HG03039 (cell line): ENCODE measurements around the gene IFT43.

Experiments
- ATAC-seq: cut with Tn5 transposase; IDR thresholded peaks from one replicate; pipeline ENCODE4 v1.9.1; 2021; ENCODE audit warnings: mild to moderate bottlenecking, moderate library complexity; ENCODE audit not compliant: unreplicated experiment

Gene IFT43

GRCh38 chr14:76067536-76067935 lies 82.0 kb downstream of the IFT43 start:
- ATAC-seq = no peak

DNA sequence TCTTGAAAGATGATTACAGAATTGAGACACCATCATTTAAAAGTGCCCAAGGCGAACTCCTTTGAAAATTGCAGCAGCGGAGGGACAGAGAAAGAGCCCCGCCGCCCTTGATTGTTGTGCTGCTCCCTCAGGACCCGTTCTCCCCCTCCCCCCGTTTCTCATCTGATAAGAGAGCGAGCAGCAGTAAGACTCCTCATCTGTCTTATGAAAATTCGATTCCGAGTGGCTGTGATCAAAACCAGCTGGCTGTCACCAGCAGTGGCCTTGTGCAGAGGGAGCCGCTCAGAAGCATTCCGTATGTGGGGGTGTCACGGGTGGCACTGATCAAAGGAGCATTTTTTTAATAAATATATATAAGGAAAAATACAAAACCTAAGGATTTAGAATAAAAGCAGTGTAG lies 88.2 kb downstream of the IFT43 start:
- ATAC-seq = no peak

- ATAC-seq = no peak
Measured at GRCh38 chr14:76077340-76077739, 91.8 kb downstream of the IFT43 start.

DNA sequence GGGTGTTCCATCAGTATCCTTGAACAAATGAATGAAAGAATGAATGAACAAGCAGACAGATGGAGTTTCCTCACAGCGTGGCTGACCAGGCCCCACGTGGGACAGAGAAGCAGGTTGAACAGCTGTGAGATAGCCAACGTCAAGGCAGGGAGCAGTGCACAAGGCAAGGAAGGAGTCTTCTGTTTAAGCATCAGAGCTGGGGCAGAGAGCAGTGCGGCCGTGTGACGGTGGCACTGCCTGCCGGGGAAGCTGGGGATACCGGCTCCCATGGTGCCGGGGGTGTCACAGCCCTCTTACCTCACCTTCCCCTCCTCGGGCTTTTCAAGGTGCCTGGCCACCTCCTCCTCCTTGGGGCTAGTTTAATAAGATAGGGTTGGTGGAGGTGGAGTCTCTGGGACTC lies 92.9 kb downstream of the IFT43 start:
- no peak for ATAC-seq

DNA sequence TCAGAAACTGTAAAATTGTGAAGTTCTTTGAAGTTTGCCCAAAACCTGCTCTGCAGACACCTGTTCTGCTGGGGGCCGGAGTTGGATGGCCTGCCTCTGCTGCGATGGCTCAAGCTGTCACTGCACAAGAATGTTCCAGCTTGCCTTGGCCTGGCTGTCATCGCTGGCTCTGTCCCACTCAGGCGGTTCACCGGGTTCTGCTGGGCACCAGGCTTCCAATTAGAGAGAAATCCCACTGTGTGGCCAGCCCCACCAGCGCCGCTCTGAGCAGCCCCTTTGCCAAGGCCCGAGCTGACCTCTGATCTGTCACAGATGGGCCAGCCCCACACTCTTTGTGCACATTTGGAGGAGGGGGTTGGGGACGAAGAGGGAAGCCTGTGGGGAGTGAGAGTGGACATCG lies 94.5 kb downstream of the IFT43 start:
- no peak for ATAC-seq

DNA sequence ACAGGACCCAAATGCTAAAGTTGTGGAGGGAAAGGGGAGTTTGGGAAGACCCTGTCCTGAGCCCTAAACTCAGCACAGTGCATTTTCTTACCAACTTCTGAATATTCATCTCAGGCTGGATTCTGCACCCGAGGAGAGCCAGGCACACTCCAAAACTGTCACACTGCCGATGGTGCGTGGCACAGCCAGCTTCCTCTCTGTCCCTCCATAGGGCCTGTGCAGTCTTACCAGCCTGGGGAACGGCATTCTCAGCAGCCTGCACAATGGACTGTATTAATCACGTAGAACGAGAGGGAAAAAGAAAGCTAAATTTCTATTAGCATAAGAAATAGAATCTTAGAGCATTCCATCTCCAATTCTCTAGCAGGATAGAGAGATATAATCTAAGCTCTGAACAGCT lies 94.9 kb downstream of the IFT43 start:
- no peak for ATAC-seq

- ATAC-seq = no peak
Measured at GRCh38 chr14:76081642-76082041, 96.1 kb downstream of the IFT43 start.

GRCh38 chr14:76083796-76084765 lies 98.5 kb downstream of the IFT43 start:
- no peak for ATAC-seq

GRCh38 chr14:76085358-76085757 lies 99.8 kb downstream of the IFT43 start:
- ATAC-seq = no peak

GRCh38 chr14:76086636-76087035 lies 101.1 kb downstream of the IFT43 start:
- no peak for ATAC-seq

GRCh38 chr14:76088326-76088725 lies 102.8 kb downstream of the IFT43 start:
- ATAC-seq = no peak

- ATAC-seq = no peak
Measured at GRCh38 chr14:76088771-76089571, 103.4 kb downstream of the IFT43 start.

DNA sequence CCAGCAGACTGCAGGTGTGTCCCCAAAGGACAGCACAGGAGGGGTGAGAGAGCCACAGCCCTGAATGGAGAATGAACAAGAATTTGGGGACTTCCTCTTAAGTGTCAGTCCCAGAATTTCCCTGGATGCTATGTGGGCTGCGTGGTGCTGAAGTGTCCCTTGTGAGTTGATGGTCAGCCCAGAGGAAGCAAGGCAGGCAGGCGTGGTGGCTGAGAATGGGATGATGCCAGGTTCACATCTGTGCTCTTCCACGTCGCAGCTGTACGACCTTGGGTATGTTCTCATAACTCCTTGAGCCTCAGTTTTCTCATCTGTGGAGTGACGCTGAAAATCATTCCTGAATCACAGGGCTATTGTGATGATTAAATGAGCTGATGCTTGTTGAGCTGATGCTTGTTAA lies 104.0 kb downstream of the IFT43 start:
- no peak for ATAC-seq

DNA sequence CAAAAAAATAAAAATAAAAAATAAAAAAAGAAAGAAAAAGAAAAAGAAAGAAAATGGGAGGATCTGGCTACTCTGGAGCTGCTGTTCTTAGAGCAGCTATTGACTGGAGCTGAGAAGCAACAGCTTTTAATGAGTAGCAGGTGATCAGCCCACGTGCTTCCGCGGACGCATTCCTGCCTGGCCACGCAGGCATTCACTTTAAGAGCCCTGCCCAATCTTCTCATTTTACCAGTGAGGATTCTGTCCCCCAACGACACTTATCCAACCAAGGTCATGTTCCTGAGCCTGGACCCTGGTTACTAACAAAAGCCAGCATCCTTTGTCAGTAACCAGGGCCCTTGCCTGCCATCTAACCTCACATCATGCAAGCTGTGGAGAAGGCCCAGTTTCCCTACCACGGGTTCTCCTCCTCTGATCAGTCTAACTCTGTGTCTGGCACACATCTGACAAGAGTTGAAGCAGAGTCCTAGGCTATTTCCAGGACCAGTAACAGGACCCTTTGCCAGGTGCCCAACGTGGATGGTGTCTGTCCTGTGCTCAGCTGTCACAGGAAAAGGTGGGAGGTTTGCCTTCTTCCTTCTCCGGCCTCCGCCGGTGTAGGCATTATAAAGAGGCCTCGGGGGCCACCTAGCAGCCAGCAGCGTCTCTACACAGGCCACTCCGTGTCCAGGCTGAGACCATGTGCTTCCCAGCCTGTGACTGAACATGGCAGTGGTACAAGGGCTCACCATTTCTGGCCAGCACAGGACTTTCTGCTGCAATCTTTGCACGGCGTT lies 105.2 kb downstream of the IFT43 start:
- ATAC-seq = no peak

- no peak for ATAC-seq
Measured at GRCh38 chr14:76093077-76093476, 107.5 kb downstream of the IFT43 start.

DNA sequence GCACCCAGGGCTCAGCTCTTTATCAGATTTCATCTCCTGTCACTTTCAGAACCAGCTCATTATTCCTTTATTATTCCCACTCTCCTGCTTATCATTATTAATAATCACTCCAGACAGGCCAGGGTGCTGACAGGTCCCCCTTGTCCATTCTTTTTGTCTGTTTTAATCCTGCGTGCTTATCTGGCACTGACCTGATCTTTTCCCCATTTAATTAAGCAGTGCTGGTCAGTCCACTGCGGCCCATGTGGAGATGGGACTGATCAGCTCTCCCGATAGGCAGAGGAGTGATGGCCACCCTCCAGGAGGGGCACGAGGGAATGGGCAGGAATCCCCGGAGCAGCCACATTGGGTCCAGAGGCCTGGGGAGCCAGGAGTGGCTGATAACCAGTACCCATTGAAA lies 110.7 kb downstream of the IFT43 start:
- no peak for ATAC-seq

DNA sequence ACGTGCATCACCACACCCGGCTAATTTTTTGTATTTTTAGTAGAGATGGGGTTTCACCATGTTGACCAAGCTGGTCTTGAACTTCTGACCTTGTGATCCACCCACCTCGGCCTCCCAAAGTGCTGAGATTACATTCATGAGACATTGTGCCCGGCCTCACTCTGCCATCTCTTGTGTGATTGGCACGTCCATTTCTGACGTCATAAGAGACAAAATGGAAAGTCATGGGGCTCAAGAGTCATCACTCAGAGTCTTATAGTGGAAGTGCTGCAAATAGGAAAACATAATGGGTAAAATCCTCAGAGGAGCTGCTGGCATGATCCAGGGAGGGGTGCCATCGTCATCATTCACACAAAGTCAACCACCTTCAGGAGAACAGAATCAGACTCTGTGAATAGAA lies 112.0 kb downstream of the IFT43 start:
- no peak for ATAC-seq

GRCh38 chr14:76098047-76098446 lies 112.5 kb downstream of the IFT43 start:
- ATAC-seq = no peak

DNA sequence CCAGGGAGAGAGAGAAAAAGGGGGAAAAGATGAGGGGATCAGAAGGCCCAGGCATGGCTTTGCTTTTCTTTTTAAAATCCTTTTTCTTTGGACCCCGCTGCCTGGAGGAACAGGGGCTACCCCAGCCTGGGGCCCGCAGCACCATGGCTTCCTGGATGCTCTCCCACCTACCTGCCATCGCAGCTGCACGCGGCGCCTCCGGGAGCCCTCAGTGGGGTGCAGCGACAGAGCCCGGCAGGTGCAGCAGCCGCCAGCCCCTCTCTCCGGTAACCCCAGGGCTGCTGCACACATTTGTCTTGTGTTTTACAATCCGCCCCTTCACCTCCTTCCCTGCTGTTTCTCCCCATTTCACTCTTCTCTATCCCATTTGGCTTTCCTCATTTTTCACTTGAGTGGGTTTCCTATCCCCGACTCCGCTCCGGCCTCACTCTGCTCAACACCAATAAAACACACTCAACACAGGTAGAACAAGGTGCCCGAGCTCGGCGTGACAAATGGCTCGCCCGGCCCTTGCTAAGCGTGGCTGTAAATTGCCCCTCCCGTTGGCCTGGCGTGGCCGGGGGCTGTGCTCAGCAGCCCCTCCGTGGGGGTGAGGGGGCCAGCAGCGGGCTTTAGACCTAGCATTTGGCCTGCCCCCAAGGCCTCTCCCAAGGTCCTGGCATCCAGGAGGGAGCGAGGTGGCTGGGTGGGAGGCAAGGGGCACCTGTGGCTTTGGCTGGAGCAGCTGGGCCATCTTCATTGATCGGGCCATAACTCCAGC lies 113.5 kb downstream of the IFT43 start:
- ATAC-seq = no peak

DNA sequence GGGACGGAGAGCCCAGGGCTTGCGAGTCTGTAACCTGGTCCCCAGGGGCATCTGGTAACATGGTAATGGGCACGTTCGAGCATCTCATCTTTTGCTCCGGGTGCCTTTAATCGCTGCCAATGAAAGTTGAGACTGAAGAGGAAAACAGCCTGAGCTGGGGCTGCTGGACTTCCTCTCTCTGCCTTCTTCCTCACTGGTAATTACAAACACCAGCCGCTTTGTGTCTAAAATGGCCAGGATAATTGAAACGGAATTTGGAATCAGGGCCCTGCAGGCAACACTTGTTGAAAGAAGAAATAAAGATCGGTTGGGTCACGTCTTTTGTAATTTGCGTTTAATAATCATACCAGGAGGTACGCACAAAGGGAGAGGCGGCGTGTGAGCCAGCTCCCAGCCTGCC lies 114.7 kb downstream of the IFT43 start:
- no peak for ATAC-seq
